GM19463 (cell line): ENCODE results near the gene WFDC1.
"Not testable (repeated sequence)": the region's sequence is repeated elsewhere in the genome, so short reads cannot be mapped to it uniquely, and the experiment has no call there.

Source experiments
- ATAC-seq: cut with Tn5 transposase; IDR thresholded peaks from one replicate; pipeline ENCODE4 v1.9.1; 2021; ENCODE audit warnings: mild to moderate bottlenecking, moderate library complexity; ENCODE audit not compliant: unreplicated experiment

Gene WFDC1

GRCh38 chr16:84324434-84325262, 30.0 kb downstream of the WFDC1 start:
- no peak for ATAC-seq

DNA sequence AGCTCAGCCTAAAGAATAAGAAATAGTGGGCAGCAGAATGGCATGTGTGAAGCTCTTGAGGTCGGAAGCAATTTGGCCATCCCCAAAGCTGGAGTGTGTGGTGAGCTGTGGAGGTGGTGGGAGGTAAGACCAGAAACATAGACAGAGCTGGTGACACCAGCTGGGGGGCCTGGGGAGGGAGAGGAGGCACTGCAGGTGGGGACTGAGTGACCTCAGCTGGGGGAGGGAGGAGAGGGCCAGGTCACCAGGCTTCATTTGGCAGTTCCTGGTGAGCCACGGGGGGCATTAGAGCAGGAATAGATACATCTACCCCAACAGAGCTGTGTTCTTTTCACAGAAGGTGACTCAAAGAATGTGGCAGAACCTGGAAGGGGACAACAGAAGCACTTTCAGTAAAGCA, 31.9 kb downstream of the WFDC1 start:
- no peak for ATAC-seq

- ATAC-seq, result no peak
Measured at GRCh38 chr16:84327926-84328505, 33.3 kb downstream of the WFDC1 start.

GRCh38 chr16:84329016-84329415, 34.3 kb downstream of the WFDC1 start:
- no peak for ATAC-seq

GRCh38 chr16:84329843-84330684, 35.4 kb downstream of the WFDC1 start:
- ATAC-seq, result no peak

DNA sequence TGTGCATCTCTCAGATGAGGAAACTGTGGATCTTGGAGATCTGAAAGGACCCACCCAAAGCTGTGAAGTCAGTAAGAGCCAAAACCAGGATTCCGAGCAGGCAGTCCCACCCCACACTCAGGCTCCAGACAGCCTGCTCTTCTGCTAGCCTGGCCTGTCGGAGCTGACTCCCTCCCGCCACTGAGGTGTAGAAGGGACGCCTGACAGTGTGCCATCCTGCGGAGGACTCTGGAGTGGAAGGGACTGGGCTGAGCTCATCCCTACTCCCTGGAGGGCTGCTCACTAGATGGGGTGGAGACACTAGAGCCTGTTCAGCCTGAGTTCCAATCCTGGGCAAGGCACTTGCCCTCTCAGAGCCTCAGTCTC, 36.0 kb downstream of the WFDC1 start:
- ATAC-seq, result no peak

- no peak for ATAC-seq
Measured at GRCh38 chr16:84331998-84332780, 37.5 kb downstream of the WFDC1 start.

- no peak for ATAC-seq
Measured at GRCh38 chr16:84332975-84333684, 38.5 kb downstream of the WFDC1 start.

DNA sequence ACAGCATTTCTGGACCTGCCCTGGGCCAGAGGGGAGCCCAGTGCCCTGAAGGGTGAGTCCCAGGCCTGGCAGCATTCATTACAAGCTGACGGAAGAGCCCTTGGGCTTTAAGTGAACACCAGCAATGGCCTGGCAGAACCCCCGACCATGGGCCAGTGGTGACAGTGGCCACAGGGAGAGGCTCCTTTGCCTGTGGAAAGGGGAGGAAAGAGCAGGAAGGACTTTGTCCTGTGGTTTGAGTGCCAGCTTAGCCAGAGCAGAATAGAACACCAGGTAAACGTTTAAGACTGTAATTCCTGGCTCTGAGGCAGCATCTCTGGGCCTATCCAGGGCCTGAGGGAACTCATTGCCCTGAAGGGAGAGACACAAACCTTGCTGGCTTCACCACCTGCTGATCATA, 39.4 kb downstream of the WFDC1 start:
- no peak for ATAC-seq

GRCh38 chr16:84334482-84334881, 39.8 kb downstream of the WFDC1 start:
- no peak for ATAC-seq

DNA sequence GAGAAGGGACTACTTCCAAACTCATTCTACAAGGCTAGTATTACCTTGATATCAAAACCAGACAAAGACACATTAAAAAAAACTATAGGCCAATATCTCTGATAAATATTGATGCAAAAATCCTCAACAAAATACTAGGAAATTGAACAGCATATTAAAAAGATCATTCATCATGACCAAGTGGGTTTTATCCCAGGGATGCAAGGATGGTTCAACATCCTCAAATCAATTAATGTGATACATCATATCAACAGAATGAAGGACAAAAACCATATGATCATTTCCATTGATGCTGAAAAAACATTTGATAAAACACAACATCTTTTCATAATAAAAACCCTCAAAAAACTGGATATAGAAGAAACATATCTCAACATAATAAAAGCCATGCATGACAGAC, 42.6 kb downstream of the WFDC1 start:
- ATAC-seq, result not testable (repeated sequence)

- no peak for ATAC-seq
Measured at GRCh38 chr16:84339311-84339710, 44.6 kb downstream of the WFDC1 start.

GRCh38 chr16:84339766-84340165, 45.1 kb downstream of the WFDC1 start:
- ATAC-seq, result no peak

DNA sequence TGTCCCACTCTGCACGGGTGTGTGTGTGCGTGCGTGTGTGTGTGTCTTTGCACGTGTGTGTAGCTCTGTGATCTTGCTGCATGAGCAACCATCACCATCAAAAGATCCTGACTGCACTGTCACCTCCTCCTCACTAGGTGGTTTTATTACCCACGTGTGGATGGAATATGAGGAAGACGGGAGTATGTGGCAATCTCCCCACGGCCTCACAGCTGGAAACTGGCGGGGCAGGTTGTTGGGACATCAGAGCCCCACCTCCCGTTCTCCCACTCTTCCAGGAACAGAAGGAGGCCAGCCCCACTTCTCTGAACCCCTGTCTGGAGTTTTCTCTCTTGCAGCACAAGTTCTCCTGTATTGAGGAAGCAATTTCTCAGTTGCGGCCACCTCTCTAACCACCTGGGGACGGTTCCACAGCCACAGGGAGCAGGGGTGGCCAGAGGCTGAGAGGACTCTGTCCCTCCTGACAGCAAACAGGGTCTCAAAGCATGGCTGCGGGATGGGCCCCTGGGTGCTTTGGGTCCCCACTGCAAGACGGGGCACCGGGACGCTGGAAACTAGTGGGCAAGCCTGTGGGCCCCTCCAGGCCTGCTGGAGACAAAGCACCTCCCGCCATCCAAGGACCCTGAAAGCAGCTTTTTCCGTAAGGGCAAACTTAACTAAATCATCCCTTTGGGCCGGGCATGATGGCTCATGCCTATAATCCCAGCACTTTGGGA, 45.8 kb downstream of the WFDC1 start:
- ATAC-seq, result no peak

- no peak for ATAC-seq
Measured at GRCh38 chr16:84341528-84342295, 47.0 kb downstream of the WFDC1 start.

DNA sequence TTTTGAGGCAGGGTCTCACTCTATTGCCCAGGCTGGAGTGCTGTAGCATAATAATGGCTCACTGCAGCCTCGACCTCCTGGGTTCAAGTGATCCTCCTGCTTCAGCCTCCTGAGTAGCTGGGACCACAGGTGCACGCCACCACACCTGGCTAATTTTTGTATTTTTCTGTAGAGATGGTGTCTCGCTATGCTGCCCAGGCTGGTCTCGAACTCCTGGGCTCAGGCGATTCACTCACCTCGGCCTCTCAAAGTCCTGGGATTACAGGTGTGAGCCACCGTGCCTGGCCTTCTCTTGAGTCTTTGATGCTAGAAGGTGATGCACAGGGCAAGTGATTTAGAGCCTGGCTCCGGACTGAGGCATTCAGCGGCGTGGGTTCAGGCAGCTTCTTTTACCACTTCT, 49.1 kb downstream of the WFDC1 start:
- not testable (repeated sequence) for ATAC-seq

DNA sequence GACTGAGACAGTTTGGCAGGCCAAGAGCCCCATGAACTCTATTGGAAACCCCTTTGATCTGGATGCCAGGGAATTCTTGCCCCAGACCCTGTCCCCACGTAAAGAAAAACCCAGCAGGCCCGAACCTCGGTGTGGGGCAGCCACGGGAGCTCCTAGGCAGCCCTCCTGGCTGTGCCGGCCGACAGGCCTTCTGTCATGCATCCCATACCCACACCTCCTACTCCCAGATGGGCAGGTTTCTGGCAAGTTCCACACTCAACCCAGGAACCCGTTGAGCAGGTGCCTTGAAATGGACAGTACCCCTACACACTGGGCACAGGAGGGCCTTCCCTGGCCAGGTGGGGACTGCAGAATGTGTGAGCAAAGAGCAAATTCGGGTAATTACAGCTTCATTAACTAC, 50.1 kb downstream of the WFDC1 start:
- ATAC-seq, result no peak

DNA sequence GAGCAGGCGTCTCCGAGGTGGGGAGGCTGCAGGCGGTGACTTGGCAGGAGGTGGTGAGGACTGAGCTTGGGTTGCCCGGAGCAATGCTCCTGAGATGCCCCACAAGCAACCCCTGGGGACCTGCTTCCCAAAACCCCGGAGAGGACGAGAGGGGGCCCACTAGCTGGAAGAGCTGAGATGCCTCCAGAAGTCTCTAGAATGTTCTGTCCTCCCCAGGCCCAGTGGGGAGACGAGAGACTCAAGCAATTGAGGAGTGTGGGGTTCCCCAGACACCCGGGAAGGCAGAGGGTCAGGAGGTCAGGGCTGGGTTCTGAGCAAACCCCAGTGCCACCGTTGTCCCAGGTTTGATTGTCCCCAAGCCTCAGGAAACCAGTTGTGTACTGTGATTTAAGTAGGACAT, 52.5 kb downstream of the WFDC1 start:
- ATAC-seq, result no peak

- ATAC-seq, result no peak
Measured at GRCh38 chr16:84348386-84348888, 53.8 kb downstream of the WFDC1 start.
